ENCODE measurements around the gene ASTE1.

- no peak for TF ChIP-seq POLR2A (IDR thresholded peaks at IDR 0.05)
- TF ChIP-seq, protein P1, sequence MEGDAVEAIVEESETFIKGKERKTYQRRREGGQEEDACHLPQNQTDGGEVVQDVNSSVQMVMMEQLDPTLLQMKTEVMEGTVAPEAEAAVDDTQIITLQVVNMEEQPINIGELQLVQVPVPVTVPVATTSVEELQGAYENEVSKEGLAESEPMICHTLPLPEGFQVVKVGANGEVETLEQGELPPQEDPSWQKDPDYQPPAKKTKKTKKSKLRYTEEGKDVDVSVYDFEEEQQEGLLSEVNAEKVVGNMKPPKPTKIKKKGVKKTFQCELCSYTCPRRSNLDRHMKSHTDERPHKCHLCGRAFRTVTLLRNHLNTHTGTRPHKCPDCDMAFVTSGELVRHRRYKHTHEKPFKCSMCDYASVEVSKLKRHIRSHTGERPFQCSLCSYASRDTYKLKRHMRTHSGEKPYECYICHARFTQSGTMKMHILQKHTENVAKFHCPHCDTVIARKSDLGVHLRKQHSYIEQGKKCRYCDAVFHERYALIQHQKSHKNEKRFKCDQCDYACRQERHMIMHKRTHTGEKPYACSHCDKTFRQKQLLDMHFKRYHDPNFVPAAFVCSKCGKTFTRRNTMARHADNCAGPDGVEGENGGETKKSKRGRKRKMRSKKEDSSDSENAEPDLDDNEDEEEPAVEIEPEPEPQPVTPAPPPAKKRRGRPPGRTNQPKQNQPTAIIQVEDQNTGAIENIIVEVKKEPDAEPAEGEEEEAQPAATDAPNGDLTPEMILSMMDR (IDR thresholded peaks at IDR 0.05): no peak
Measured at GRCh38 chr3:130973406-130973805, 53.2 kb downstream of the ASTE1 start.
